GM21367 (cell line): Measurements from ENCODE around the gene PLBD1.
A peak's percentile ranks its signal among the peaks of the same experiment; 100 is the strongest.

Experiments
- ATAC-seq: cut with Tn5 transposase; IDR thresholded peaks from one replicate; pipeline ENCODE4 v1.9.1; 2021; ENCODE audit not compliant: unreplicated experiment

PLBD1 gene, protein sequence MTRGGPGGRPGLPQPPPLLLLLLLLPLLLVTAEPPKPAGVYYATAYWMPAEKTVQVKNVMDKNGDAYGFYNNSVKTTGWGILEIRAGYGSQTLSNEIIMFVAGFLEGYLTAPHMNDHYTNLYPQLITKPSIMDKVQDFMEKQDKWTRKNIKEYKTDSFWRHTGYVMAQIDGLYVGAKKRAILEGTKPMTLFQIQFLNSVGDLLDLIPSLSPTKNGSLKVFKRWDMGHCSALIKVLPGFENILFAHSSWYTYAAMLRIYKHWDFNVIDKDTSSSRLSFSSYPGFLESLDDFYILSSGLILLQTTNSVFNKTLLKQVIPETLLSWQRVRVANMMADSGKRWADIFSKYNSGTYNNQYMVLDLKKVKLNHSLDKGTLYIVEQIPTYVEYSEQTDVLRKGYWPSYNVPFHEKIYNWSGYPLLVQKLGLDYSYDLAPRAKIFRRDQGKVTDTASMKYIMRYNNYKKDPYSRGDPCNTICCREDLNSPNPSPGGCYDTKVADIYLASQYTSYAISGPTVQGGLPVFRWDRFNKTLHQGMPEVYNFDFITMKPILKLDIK

DNA sequence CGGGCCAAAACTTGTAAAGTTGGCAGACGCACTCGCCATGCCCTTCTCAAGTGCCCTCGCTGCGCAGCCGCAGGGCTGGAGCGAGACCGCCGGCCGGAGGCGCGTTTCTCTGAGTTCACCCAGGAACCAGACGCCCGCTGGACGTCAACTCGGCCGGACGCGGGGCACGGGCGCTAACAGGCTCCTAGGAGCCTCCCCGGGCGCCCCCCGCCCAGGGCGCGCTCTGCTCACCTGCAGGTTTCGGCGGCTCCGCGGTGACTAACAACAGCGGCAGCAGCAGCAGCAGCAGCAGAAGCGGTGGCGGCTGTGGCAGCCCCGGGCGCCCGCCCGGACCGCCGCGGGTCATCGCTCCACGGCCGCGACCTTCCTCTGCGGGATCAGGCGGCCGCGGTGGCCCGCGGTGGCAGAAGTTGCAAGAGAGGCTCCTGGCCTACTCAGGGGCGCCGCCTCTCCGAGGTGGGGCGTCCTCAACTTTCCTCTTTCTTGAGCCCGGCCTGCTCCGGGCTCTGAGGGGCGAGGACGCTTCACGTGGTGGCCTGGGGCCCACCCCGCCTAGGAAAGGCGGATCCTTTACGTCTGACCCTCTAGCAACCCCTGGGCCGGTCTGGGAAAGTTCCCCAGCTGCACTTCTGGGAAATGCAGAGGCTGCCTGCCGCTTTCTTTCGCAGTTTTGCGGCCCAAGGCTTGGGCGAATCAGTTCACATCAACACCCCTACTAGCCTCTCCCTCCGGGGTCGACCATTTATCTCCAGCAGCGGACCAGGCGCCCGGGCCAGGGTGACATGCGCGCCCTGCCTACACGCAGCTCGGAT lies at the start of gene PLBD1:
TSS of gene PLBD1 (minus strand) at position 533 of the 812 bp plus-strand sequence. CDS start at position 346, 187 bp downstream.
- peak; percentile 64 for ATAC-seq

DNA sequence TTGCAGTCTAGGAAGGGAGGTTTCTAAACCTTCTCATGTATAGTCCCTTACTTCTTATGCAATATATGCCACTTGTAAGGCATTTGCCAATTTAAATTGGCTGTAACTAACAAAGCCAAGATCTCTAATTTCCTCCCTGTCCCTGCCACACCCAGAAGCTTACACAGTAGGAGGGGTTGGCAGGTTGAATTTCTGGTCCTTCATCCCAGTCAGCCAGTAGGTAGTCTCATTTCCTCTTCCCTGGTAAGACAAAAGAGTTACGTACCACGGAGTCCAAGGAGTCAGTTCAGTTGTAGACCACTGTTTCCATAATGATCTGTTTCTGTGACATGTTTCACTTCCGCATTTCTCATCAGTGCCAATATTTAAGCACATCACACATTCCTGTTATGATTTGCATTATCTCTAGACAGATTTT lies 47.0 kb upstream of the PLBD1 start:
- peak; percentile 43 for ATAC-seq

DNA sequence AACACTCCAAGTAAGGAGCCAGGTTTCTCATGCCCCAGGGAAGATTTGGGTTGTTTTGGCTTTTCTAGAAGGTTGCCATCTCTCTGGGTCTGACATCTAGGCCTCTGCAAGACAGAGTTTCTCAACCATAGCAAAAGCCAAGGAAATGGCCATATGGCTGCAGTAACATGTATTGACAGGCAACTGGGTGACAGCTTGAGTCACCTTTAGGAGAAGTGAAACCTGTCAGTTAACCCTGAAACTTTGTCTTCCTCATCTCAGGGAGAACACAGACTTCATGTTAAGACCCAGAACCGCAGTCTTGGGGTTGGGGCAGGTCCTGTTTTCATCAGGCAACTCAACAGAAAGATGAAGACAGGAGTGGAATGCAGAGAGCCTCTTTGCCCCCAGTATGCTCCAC lies 46.0 kb upstream of the PLBD1 start:
- ATAC-seq = peak; percentile 95

DNA sequence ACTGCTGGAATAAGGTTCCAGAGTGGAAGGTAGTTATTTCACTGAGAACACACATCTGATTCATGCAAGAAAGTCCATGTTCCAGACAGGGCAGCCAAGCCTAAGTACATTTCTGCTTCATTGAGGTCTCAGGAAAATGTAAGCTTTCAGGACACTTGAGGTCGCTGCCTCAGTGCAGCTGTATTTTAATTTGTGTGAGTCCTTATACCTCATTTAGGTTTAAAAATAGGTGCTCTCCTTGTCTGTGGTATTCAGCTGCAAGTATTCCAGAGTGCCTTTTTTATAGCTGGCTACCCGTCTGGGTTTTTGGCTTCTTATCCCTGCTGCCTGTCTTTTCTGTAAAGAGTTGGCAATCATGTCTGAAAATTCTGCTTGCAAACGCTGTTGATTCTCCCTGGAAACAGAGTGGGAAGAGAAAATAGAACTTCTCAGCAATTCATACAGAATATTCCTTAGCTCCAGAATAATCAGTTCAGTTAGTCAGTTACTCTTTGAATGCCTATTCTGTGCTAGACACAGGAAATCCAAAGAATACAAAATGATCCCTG lies 45.3 kb upstream of the PLBD1 start:
- no peak for ATAC-seq

DNA sequence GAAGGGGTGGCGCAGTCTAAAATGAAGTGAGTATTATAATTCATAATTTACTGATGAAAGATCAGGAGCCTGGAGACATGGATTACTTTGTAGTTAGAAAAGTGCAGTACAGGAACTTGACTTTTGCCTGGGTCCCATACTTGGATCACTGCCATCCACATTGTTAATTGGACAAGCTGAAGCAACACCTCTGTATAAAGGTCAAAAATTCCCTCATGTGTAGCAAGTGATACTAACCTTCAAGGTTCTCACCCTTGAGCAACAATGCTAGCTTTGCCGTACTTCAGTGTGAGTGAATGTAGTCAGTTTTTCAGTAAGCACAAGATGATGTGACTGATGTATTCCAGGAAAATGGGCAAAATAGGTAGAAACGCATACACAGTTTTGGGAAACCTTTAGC lies 44.6 kb upstream of the PLBD1 start:
- no peak for ATAC-seq

DNA sequence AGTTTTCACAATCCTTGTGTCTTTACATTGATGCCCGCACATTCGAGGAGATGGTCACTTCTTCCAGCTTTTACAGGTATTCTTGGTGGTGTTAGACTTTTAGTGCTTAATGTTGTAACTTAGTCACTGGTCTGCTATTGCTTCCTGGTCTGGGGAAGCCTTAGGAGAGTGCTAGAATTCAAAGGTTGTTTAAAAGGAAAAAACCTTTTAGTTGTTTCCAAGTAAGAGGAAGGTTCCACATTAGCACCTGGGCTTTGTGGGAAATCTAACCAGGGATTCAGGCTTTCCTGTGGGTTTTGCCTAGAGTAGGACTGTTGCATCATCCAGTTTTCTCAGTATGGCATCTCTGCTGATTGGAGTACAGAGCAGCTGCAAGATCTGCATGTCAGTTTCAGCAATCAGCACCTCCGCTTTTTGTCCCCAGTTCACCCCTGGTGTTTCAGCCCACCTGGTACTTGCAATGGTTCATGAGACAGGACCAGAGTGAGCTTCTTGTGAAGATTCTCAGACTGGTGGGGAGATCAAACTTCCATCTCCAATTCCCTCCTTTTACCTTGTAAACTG lies 44.0 kb upstream of the PLBD1 start:
- no peak for ATAC-seq

DNA sequence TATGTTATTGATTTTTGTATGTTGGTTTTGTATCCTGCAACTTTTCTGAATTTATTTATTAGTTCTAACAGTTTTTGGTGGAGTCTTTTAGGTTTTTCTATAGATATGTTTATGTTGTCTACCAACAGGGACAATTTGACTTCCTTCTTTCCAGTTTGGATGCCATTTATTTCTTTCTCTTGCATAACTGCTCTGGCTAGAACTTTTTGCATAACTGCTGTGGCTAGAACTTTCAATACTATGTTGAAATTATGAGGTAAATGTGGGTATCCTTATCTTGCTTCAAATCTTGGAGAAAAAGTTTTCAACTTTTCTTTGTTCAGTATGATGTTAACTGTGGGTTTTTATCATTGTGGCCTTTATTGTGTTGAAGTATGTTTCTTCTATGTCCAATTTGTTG lies 39.9 kb upstream of the PLBD1 start:
- ATAC-seq = no peak

DNA sequence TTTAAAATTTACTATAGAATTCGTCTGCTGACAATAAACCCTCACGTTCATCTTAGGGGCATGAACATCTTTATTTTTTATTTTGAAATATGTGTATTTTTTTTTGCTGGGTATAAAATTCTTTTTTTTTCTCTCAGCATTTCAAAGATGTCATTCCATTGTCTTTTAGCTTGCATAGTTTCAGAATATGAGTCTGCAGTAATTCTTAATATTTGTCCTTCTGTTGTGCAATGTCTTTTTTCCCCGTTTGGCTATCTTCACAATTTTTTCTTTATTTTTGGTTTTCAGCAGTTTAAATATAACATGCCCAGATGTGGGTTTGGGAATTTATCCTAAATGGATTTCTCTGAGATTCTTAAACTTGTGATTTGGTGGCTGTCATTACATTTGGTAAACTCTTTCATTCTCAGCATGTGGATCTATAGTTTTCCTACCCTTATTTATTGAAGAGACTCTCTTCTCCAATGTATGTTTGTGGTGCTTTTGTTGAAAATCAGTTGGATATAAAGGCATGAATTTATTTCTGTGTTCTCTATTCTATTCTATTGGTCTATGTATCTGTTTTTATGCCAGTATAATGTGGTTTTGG lies 37.8 kb upstream of the PLBD1 start:
- ATAC-seq = no peak

DNA sequence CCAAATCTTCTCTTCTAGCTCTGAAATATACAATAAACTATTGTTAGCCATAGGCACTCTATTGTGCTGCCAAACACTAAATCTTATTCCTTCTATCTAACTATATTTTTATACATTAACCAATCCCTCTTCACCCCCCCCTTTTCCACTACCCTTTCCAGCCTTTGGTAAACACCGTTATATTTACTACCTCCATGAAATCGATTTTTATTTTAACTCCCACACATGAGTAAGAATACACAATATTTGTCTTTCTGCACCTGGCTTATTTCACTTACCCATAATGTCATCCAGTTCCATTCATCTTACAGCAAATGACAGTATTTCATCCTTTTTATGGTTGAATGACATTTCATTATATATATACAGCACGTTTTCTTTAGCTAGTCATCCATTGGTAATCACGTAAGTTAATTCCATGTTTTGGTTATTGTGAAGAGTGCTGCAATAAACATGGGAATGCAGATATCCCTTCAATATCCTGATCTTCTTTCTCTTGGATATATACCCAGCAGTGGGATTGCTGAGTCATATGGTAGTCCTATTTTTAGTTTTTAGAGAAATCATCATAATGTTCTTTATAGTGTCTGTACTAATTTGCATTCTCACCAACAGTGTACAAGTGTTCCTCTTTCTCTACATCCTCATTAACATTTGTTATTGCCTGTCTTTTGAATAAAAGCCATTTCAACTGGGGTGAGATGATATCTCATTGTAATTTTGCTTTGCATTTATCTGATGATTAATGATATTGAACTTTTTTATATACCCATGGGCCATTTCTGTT lies 34.2 kb upstream of the PLBD1 start:
- ATAC-seq = no peak

DNA sequence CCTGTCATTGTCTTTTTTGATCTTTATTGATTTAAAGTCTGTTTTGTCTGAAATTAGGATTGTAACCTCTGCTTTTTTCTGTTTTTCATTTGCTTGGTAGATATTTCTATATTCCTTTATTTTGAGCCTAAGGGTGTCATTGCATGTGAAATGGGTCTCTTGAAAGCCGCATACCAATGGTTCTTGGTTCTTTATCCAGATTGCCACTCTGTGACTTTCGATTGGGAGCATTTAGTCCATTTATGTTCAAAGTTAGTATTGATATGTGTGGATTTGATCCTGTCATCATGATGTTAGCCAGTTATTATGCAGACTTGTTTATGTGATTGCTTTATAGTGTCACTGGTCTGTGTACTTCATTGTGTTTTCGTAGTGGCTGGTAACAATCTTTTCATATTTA lies 29.8 kb upstream of the PLBD1 start:
- ATAC-seq = no peak

DNA sequence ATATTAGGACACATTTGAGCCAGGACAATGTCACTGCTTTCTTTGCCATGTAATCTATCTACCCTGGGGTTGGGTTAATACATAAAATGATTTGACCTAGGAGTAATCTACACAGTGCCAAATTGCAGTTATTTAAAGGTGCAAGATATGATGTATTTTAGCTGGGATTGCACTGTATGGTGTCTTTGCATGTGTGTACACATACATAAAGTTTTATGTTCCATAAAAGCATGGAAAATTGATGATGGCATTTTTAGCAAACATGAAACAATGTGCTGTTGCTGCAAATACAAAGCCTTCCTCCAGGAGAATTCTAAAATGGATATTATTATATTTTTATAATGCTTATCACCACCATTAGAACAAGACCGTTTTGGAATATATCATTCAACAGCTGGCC lies 24.0 kb upstream of the PLBD1 start:
- no peak for ATAC-seq

DNA sequence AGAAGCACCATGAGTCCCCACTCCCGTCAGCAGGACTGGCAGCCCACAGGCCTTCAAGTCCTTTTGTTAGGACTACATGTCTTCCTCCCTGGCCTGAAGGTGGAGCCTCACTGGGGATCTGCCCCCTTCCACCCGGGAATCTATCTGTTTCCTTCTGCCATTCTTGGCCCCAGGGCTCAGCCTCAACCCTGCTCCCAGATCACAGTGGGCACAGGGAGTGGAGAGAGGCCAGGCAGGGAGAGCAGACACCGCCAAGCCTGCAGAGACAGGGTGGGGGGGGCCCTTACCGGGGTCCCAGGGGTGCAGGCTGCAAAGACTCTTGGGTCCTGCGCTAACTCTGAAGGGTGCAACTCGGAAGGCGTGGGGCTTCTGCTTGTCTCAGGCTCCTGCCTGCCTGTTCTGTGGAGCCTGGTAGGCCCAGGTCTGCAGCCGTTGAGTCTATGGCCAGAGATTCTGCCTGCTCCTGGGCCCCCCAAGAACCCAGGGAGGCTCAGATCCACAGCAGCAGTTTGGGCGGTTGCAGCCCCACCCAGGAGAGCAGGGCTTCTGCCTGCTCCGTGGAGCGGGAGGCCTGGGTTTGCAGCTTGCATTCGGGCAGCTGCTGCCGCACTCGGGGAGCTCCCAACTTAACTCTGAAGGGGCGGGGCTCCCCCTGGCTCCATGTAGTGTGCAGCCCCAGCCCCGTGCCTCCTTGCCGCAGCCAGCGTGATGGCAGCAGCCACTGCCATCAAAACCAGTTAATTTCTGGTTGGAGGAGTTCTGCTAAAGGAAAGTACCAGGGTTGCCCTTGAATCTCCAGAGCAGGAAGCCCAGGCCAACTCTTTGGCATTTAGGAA lies 21.7 kb upstream of the PLBD1 start:
- no peak for ATAC-seq

DNA sequence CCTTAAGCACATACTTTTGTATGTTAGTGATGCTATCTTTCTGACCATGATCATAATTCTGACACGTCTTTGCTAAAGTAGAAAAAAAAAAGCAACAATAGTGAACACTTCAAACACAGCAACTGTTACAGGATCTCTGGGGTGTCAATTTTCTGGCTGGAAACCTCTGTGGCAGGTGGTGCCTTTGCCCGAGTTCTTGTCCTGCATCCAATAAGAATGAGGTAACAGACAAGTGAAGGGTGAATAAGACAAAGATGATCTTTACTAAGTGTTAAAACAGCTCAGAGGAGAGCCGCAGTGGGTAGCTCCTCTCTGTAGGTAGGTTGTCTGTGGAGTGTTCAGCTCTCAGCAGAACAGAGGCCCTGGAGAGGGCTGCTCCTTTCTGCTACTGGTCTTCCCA lies 20.9 kb upstream of the PLBD1 start:
- ATAC-seq = no peak

DNA sequence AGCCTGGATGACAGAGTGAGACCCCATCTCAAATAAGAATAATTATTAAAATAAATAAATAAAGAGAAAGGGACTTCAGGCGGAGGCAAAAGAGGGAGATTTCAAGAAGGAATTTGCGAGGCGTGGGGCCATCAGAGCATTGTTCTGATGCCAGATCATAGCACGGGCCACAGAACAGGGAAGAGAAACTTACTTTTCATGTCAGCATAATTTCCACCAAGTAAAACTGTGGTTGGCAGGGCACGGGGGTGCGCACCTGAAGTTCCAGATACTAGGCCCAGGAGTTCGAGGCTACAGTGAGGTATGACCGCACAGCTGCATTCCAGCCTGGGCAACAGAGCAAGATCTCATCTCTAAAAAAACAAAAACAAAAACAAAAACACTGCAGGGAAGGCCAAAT lies 11.0 kb upstream of the PLBD1 start:
- ATAC-seq = no peak

DNA sequence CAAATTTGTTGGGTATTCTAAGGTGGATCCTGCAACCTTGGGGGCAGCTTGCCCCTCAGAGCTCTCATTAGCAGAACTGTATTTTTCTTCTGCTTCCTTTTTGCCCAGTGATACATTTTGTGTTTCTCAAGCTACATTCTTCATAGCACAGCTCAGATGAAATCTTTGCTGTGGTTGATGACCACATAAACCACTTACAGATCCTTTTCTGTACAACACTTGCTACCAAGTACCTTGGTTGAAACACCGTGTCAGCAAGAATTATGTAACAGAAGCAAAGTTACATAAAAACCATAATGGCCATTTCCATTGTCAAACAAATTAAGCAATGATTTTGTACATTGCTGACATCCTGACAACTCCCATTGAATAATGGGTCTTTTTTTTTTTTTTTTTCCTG lies 9.7 kb upstream of the PLBD1 start:
- peak; percentile 73 for ATAC-seq

DNA sequence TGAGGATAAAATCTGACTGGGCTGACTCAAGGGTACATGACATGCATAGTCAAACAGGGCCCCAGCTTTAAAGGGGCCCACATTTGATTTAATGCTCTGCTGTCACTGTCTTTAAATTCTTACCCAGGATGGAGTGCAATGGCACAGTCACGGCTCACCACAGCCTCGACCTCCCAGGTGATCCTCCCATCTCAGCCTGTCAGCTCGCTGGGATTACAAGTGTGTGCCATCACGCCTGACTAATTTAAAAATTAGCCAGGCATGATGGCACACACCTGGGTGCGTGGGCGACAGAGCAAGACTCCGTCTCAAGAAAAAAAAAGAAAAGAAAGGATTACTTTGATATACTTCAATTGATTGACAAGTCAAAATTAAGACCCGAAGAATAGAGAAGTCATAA lies 9.2 kb upstream of the PLBD1 start:
- ATAC-seq = peak; percentile 15

DNA sequence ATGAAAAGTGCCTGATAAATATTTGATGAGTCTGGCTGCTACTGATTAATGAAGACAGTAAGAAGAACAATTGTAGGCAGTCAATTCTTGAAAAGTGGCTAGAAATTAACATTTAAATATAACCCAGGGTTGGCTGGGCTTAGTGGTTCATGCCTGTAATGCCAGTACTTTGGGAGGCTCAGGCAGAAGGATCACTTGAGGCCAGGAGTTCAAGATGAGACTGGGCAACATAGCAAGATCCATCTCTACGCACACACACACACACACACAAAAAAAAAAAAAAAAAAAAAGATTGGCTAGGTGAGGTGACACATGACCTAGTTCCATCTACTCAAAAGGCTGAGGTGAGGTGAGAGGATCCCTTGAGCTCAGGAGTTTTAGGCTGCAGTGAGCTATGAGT lies 7.9 kb upstream of the PLBD1 start:
- no peak for ATAC-seq

DNA sequence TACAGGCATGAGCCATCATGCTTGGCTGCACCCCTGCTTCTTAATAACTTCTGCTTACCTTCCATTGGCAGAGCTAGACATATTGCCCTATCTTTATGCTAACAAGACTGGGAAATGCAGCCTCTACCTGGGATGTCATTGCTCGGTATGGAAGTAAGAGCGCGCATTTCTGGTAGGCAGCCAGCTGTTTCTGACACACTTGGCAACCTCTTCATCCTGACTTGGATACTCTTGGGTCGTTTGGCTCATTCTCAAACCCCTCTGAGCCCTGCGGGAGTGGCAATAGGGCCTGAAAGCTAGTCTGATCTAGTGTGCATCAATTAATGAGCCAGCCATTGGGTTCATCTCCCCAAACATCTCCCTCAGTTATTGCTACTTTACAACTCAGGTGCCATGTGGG lies 5.4 kb upstream of the PLBD1 start:
- no peak for ATAC-seq

DNA sequence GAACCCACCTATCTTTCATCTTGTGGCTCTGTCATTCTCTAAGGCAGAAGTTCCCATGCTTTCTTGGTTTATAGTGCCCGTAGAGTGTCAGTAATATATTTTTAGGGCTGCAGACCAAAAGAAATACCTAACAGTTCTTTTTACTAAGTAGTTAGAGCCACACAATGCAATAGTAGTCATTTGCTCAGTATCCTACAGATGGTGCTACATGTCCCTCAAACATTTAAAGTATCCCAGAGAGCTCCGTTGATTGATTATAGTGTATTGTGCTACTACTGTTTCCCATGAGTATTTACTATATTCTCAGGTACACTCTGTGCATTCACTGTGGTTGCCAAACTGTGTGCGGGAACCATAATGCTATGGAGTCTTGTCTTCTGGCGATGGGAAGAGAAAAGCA lies 4.7 kb upstream of the PLBD1 start:
- no peak for ATAC-seq
